CD4-positive, CD25-positive, alpha-beta regulatory T cell (primary cell): ENCODE measurements around the gene PACSIN1. TPM values are rescaled to one million over a fixed set of nuclear protein-coding genes. Genes with fewer than 3 reads are reported as not detected.

Experiments used
- ATAC-seq, 2 donors: fragments of 150-1000 bp; cut with Tn5 transposase; one replicate each; pipeline ENCODE4 v1.10.0; 2021; ENCODE audit warnings: low read depth in 2 of 2, moderate number of reproducible peaks in 2 of 2, moderate library complexity in 1 of 2
- DNase-seq, 3 donors: peaks; one replicate each; pipeline versions ENCODE4 v3.0.0 to v3.0.0-alpha.2; 2012 to 2022; ENCODE audit warnings: mixed read lengths in 1 of 3
- H3K27ac ChIP-seq: one replicate; pipeline ENCODE4 v1.7.0; 2013; ENCODE audit warnings: mild to moderate bottlenecking, low read length; ENCODE audit not compliant: insufficient read depth, poor library complexity, severe bottlenecking
- H3K27me3 ChIP-seq: one replicate; pipeline ENCODE4 v1.7.0; 2013; ENCODE audit warnings: low read length; ENCODE audit not compliant: control insufficient read depth, insufficient read depth
- H3K36me3 ChIP-seq: one replicate; pipeline ENCODE4 v1.7.0; 2013; ENCODE audit warnings: mild to moderate bottlenecking, low read length, moderate library complexity; ENCODE audit not compliant: control insufficient read depth, insufficient read depth
- H3K4me1 ChIP-seq: 2 replicates; pipeline ENCODE4 v1.7.0; 2013; ENCODE audit warnings: mild to moderate bottlenecking, low read length; ENCODE audit not compliant: insufficient read depth, control insufficient read depth, poor library complexity, severe bottlenecking
- H3K4me3 ChIP-seq: one replicate; pipeline ENCODE4 v1.7.0; 2013; ENCODE audit warnings: low read depth, mild to moderate bottlenecking, low read length, moderate library complexity
- H3K9me3 ChIP-seq, 2 experiments: 1 replicate in 1 of 2; 2 replicates in 1 of 2; pipeline ENCODE4 v1.7.0; 2013; ENCODE audit warnings: low read length in 2 of 2, mild to moderate bottlenecking in 1 of 2, moderate library complexity in 1 of 2; ENCODE audit not compliant: control insufficient read depth in 2 of 2
- H3K27ac Mint-ChIP-seq, 3 donors: one replicate each; pipeline ENCODE4 v1.8.0; 2020 to 2022; ENCODE audit warnings: mild to moderate bottlenecking in 3 of 3, mixed read lengths in 3 of 3, moderate library complexity in 2 of 3
- H3K27me3 Mint-ChIP-seq: one replicate; pipeline ENCODE4 v1.8.0; 2022; ENCODE audit warnings: mild to moderate bottlenecking, mixed read lengths
- H3K36me3 Mint-ChIP-seq: one replicate; pipeline ENCODE4 v1.8.0; 2020; ENCODE audit warnings: mixed read lengths
- H3K4me1 Mint-ChIP-seq, 4 donors: one replicate each; pipeline ENCODE4 v1.8.0; 2020 to 2022; ENCODE audit warnings: mixed read lengths in 4 of 4, mild to moderate bottlenecking in 1 of 4
- H3K4me3 Mint-ChIP-seq, 4 donors: one replicate each; pipeline ENCODE4 v1.8.0; 2020 to 2022; ENCODE audit warnings: mild to moderate bottlenecking in 4 of 4, mixed read lengths in 4 of 4, moderate library complexity in 3 of 4
- H3K9me3 Mint-ChIP-seq, 7 donors: one replicate each; pipeline ENCODE4 v1.8.0; 2020 to 2022; ENCODE audit warnings: mixed read lengths in 7 of 7, mild to moderate bottlenecking in 3 of 7, moderate library complexity in 2 of 7
- polyA plus RNA-seq, 4 donors: library from polyadenylated mRNA; unstranded; fragments of 300-500 nt; fragmentation: Illumina TruSeq; gene quantifications; one replicate each; pipeline ENCODE4 v1.2.3, GENCODE V29; 2021
- total RNA-seq: library from RNA; stranded (reverse); gene quantifications from one replicate; pipeline ENCODE4 v1.2.3, GENCODE V29; 2022

PACSIN1 gene
- total and polyA plus RNA-seq, 5 donors from 2014 or later, result 0.14 to 1.7 (median 0.38) TPM

DNA sequence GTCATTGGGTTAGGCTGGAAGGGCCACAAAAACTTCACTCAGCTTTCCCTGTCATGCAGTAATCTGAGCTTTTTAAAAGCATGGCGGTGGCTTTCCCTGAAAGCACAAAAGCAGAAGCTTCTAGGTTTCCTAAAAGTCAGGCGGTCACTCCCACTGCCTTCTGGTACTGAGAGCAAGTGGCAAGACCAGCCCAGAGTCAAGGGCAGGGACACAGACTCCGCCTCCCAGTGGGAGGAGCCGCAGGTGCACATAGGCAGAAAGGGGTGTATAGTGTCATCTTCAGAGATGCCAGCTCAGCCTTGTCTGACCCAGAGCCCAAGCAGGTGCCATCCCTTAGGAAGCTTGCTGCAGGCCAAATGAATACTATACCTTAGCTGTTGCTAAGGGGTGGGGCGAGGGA is 18.0 kb upstream of the PACSIN1 start:
- peaks cover 0 to 2% of the 10 kb centered on the region in 2 experiments for H3K9me3 ChIP-seq
- peaks cover 0 to 4% (median 2%) of the 10 kb centered on the region in 7 donors for H3K9me3 Mint-ChIP-seq
- DNase-seq (no peak), ATAC-seq (no peak)
- H3K36me3 Mint-ChIP-seq, result no peaks in the 10 kb centered on the region
- no peaks in the 10 kb centered on the region for H3K4me1 Mint-ChIP-seq
- no peaks in the 10 kb centered on the region for H3K27me3 ChIP-seq
- H3K27ac Mint-ChIP-seq, result no peak overlapping the region
- H3K36me3 ChIP-seq, result no peaks in the 10 kb centered on the region
- H3K27me3 Mint-ChIP-seq, result no peaks in the 10 kb centered on the region
- H3K27ac ChIP-seq, result no peak overlapping the region
- H3K4me3 Mint-ChIP-seq, result no peak overlapping the region
- H3K4me3 ChIP-seq, result no peak overlapping the region
- no peaks in the 10 kb centered on the region for H3K4me1 ChIP-seq

DNA sequence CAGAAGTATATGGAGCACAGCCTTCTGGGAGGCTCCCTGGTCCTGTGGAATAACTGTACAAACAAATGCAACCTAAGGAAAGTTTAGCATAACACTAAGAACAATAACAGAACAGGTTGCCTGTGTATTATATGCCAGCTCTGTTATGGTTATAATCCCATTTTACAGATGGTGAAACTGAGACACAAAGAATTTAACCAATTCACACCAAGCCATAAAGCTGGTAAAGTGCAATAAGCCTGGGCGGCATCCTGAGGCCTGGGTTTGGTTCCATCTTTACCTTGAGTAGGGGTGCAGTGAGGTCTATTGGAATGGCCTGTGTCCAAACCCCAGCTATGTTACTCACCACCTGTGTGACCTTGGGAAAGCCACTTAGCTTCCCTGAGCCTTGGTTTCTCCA is 14.7 kb upstream of the PACSIN1 start:
- DNase-seq (no peak), ATAC-seq (no peak)
- Mint-ChIP-seq H3K36me3 (no peaks in the 10 kb centered on the region), H3K27ac (no peak overlapping the region), H3K4me1 (no peaks in the 10 kb centered on the region), H3K27me3 (peaks cover 14% of the 10 kb centered on the region), H3K4me3 (no peak overlapping the region), H3K9me3 (peaks cover 0 to 4% (median 2%) of the 10 kb centered on the region in 7 donors)
- Histone ChIP-seq H3K27ac (no peak overlapping the region), H3K4me3 (no peak overlapping the region), H3K9me3 (peaks cover 0 to 2% of the 10 kb centered on the region in 2 experiments), H3K36me3 (no peaks in the 10 kb centered on the region), H3K27me3 (no peaks in the 10 kb centered on the region), H3K4me1 (no peaks in the 10 kb centered on the region)

- DNase-seq (peak in 1 of 3 donors; percentile 16), ATAC-seq (no peak)
- H3K27ac ChIP-seq, result no peak overlapping the region
- no peaks in the 10 kb centered on the region for H3K4me1 ChIP-seq
- peaks cover 0 to 2% of the 10 kb centered on the region in 2 experiments for H3K9me3 ChIP-seq
- no peak overlapping the region for H3K4me3 ChIP-seq
- H3K36me3 ChIP-seq, result no peaks in the 10 kb centered on the region
- Mint-ChIP-seq H3K4me3 (no peak overlapping the region), H3K27me3 (peaks cover 14% of the 10 kb centered on the region), H3K4me1 (no peaks in the 10 kb centered on the region), H3K27ac (no peak overlapping the region), H3K36me3 (no peaks in the 10 kb centered on the region), H3K9me3 (peaks cover 0 to 4% (median 2%) of the 10 kb centered on the region in 7 donors)
- no peaks in the 10 kb centered on the region for H3K27me3 ChIP-seq
These were observed 10.0 kb upstream of the PACSIN1 start for GRCh38 chr6:34455831-34456230.

DNA sequence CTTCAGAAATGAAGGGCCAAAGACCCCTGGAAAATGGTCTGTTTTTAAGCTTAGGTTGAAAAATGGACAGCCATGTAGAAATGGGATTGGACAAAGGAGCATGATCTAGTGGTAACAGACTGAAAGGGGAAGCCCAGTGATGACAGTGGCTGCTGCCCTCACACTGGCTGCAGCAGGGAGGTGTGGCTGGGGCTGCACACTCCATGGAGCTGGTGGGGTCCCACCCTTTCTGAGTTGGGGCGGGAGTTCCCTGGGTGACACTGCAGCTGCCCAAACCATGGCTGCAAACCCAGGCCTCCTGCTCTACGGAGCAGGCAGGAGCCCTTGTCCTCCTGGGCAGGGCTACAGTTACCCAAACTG is 8.5 kb upstream of the PACSIN1 start:
- H3K4me3 ChIP-seq, result no peak overlapping the region
- no peaks in the 10 kb centered on the region for H3K4me1 ChIP-seq
- Mint-ChIP-seq H3K27ac (no peak overlapping the region), H3K4me3 (no peak overlapping the region), H3K4me1 (no peaks in the 10 kb centered on the region), H3K36me3 (no peaks in the 10 kb centered on the region), H3K27me3 (peaks cover 20% of the 10 kb centered on the region), H3K9me3 (no peaks in the 10 kb centered on the region)
- no peaks in the 10 kb centered on the region for H3K9me3 ChIP-seq
- no peak overlapping the region for H3K27ac ChIP-seq
- no peaks in the 10 kb centered on the region for H3K27me3 ChIP-seq
- DNase-seq (no peak), ATAC-seq (no peak)
- H3K36me3 ChIP-seq, result no peaks in the 10 kb centered on the region

DNA sequence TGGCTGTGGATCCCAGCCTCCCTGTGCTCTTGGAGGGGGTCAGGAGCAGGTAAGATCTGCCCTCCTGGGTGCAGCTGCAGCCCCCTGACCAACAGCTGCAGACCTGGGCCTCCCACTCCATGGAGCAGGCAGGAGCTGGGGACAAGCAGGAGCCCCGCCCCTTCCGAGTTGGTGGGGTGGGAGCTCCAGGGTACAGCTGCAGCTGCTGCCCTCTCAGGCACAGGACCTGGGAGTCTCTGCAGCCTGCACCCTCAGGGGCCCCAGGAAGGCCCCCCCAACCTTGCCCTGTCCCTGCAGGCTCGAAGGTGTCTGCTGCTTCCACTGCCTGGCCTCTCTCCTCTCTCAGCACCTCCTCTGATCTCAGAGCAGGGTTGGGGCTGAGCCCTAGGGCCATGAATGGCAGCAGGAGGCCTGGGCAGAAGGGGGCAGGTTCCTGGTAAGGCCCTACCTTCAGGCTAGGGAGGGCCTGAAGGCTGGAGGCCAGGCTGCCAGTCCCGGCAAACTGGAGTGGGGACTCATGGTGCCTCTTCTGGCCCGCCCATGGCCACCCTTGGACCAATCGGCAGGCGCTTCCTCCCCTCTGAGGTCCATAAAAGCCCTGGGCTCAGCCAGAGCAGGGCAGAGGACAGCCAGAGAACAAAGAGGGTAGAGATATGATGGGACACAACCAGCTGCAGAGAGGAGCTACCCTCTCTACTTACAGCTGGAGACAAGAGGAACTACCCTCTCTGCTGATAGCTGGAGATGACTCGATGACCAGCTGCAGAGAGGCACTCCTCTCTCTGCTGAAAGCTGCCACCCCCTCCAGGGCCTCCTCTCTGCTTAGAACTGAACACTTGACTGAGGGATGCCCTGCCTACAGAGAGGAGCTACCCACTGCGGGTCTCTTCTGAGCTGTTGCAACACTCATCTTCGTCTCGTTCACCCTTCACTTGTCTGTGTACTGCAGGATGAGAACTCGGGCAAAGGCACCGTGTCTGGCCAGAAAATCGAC is 7.8 kb upstream of the PACSIN1 start:
- no peaks in the 10 kb centered on the region for H3K4me1 ChIP-seq
- no peaks in the 10 kb centered on the region for H3K9me3 ChIP-seq
- Mint-ChIP-seq H3K4me3 (no peak overlapping the region), H3K9me3 (no peaks in the 10 kb centered on the region), H3K27me3 (peaks cover 26% of the 10 kb centered on the region), H3K36me3 (no peaks in the 10 kb centered on the region), H3K27ac (no peak overlapping the region), H3K4me1 (no peaks in the 10 kb centered on the region)
- DNase-seq, result no peak
- ATAC-seq, result no peak
- H3K27me3 ChIP-seq, result no peaks in the 10 kb centered on the region
- H3K4me3 ChIP-seq, result no peak overlapping the region
- no peak overlapping the region for H3K27ac ChIP-seq
- no peaks in the 10 kb centered on the region for H3K36me3 ChIP-seq

GRCh38 chr6:34459899-34460593 is 5.8 kb upstream of the PACSIN1 start:
- no peak overlapping the region for H3K27ac ChIP-seq
- H3K4me1 ChIP-seq, result no peaks in the 10 kb centered on the region
- H3K4me1 Mint-ChIP-seq, result peaks cover 0 to 1% (median under 1%) of the 10 kb centered on the region in 4 donors
- peak; percentile 56 to 71 for ATAC-seq
- H3K27me3 ChIP-seq, result peaks cover 4% of the 10 kb centered on the region
- H3K27me3 Mint-ChIP-seq, result peaks cover 29% of the 10 kb centered on the region
- H3K9me3 ChIP-seq, result no peaks in the 10 kb centered on the region
- peak; percentile 23 to 73 (median 52) for DNase-seq
- H3K36me3 Mint-ChIP-seq, result no peaks in the 10 kb centered on the region
- no peaks in the 10 kb centered on the region for H3K36me3 ChIP-seq
- H3K9me3 Mint-ChIP-seq, result no peaks in the 10 kb centered on the region
- H3K27ac Mint-ChIP-seq, result no peak overlapping the region
- H3K4me3 Mint-ChIP-seq, result no peak overlapping the region
- no peak overlapping the region for H3K4me3 ChIP-seq

DNA sequence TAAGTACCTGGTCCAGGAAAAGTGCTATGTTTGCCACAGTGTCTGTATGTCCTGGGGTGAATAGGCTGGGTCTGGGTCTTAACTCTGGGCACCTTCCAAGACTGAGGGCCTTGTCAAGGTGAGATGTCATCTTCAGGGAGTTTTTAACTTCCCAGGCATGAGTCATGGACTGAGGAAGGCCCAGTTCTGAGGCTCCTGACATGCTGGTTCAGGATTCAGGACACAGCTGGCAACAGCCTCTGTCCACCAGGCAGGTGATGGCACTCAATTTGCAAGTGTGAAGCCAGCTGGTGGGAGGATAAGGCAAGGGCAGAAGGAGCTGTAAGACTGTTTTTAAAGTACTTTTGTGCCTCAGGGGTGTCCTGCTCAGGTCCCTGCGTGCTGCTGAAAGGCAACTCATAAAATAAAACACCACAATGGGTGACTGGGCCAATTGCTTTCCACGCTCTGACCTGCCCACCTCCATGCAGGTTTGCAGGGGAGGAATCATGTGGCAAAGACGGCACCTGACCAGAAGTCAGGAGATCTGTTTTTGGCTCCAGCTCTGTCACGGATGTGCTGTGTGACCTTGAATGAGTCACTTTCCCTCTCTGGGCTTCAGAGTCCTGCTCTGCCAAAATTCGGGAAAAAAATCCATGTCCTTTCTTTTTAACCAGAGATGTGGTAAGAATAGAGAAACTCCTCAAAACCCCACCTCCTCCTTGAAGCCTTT is 4.9 kb upstream of the PACSIN1 start:
- no peak overlapping the region for H3K4me3 Mint-ChIP-seq

More for the DNA sequence above, 4.9 kb upstream of the PACSIN1 start:
- H3K27ac ChIP-seq, result no peak overlapping the region
- no peak overlapping the region for H3K4me3 ChIP-seq
- H3K27me3 Mint-ChIP-seq, result peaks cover 25% of the 10 kb centered on the region
- ATAC-seq, result no peak
- no peaks in the 10 kb centered on the region for H3K9me3 Mint-ChIP-seq
- H3K9me3 ChIP-seq, result no peaks in the 10 kb centered on the region
- peaks cover 1% of the 10 kb centered on the region for H3K4me1 ChIP-seq
- no peak for DNase-seq
- H3K27ac Mint-ChIP-seq, result no peak overlapping the region
- H3K36me3 Mint-ChIP-seq, result no peaks in the 10 kb centered on the region
- H3K4me1 Mint-ChIP-seq, result peaks cover 0 to 6% (median under 1%) of the 10 kb centered on the region in 4 donors
- H3K27me3 ChIP-seq, result peaks cover 4% of the 10 kb centered on the region
- no peaks in the 10 kb centered on the region for H3K36me3 ChIP-seq
